H1 (cell line): Measurements from ENCODE around the gene TRPV6. TPM values are rescaled to one million over a fixed set of nuclear protein-coding genes. Genes with fewer than 3 reads are reported as not detected.

Experiments used
- CTCF ChIA-PET: fragments of 300-600 bp; sonication (Branson Sonifier 250); formaldehyde crosslinking; loops from one replicate; lab custom pipeline; 2021; ENCODE audit not compliant: partially characterized antibody; lab: Charles Lee
- POLR2A ChIA-PET: fragments of 300-600 bp; sonication (Branson Sonifier 250); formaldehyde crosslinking; loops from one replicate; lab custom pipeline; 2021; ENCODE audit warnings: inconsistent platforms; ENCODE audit not compliant: partially characterized antibody; lab: Charles Lee
- DNase-seq, 2 experiments: peaks; one replicate each; pipeline versions ENCODE4 v3.0.0 to v3.0.0-alpha.2; 2010 to 2022; ENCODE audit warnings: low spot score in 2 of 2, low read depth in 1 of 2, mixed read lengths in 1 of 2
- FAIRE-seq: peaks from 2 replicates; lab custom pipeline; 2011; peaks lifted over from hg19 to GRCh38; lab: Jason Lieb, UNC
- H2AFZ ChIP-seq: 2 replicates; pipeline ENCODE4 v1.8.1; 2012; ENCODE audit warnings: low read length, inconsistent platforms
- H2AK5ac ChIP-seq: 2 replicates; pipeline ENCODE4 v1.6.1; 2013; ENCODE audit warnings: low read depth, low read length
- H2BK120ac ChIP-seq: replicated peaks from 2 replicates; pipeline ENCODE3; 2013; ENCODE audit warnings: low read depth, low read length, inconsistent platforms
- H2BK12ac ChIP-seq: 2 replicates; pipeline ENCODE4 v1.6.1; 2013; ENCODE audit warnings: low read depth, low read length
- H2BK15ac ChIP-seq: 2 replicates; pipeline ENCODE4 v1.6.1; 2013; ENCODE audit warnings: low read length
- H2BK20ac ChIP-seq: 2 replicates; pipeline ENCODE4 v1.6.1; 2013; ENCODE audit warnings: low read length
- H2BK5ac ChIP-seq: 2 replicates; pipeline ENCODE4 v1.6.1; 2013; ENCODE audit warnings: low read depth, low read length
- H3K14ac ChIP-seq: 2 replicates; pipeline ENCODE4 v1.6.1; 2013; ENCODE audit warnings: inconsistent platforms; ENCODE audit not compliant: insufficient read length
- H3K18ac ChIP-seq: 2 replicates; pipeline ENCODE4 v1.6.1; 2013; ENCODE audit warnings: low read length; ENCODE audit errors: extremely low read depth
- H3K23ac ChIP-seq: 2 replicates; pipeline ENCODE4 v1.6.1; 2013; ENCODE audit warnings: inconsistent platforms; ENCODE audit not compliant: insufficient read length
- H3K23me2 ChIP-seq: 2 replicates; pipeline ENCODE4 v1.6.1; 2013; ENCODE audit warnings: low read depth, low read length
- H3K27ac ChIP-seq: 2 replicates; pipeline ENCODE4 v1.6.1; 2011; ENCODE audit warnings: low read depth, low read length, inconsistent platforms
- H3K27me3 ChIP-seq, 4 experiments: replicated peaks in 1 of 4; 1 replicate in 1 of 4; 2 replicates in 3 of 4; pipeline versions ENCODE4 v1.6.1 to v1.8.1; 2011 to 2013; ENCODE audit warnings: low read length in 3 of 4, mild to moderate bottlenecking in 3 of 4, inconsistent platforms in 2 of 4, mixed read lengths in 2 of 4, moderate library complexity in 1 of 4; ENCODE audit not compliant: control insufficient read depth in 3 of 4, insufficient read depth in 3 of 4; ENCODE audit errors: extremely low read depth in 1 of 4
- H3K36me3 ChIP-seq, 4 experiments: 2 replicates each; pipeline versions ENCODE4 v1.6.1 to v1.8.1; 2011 to 2013; ENCODE audit warnings: mild to moderate bottlenecking in 4 of 4, low read length in 3 of 4, moderate library complexity in 2 of 4, control low read depth in 1 of 4, inconsistent platforms in 1 of 4; ENCODE audit not compliant: insufficient read depth in 4 of 4, control insufficient read depth in 2 of 4
- H3K4ac ChIP-seq: replicated peaks from 2 replicates; pipeline ENCODE3; 2013; ENCODE audit warnings: low read length, low read depth, mixed read lengths, inconsistent platforms; ENCODE audit not compliant: insufficient read length
- H3K4me1 ChIP-seq, 4 experiments: replicated peaks in 1 of 4; 1 replicate in 1 of 4; 2 replicates in 3 of 4; pipeline versions ENCODE4 v1.6.1 to v1.8.1; 2011 to 2013; ENCODE audit warnings: low read length in 3 of 4, inconsistent platforms in 2 of 4, mixed read lengths in 1 of 4; ENCODE audit not compliant: insufficient read depth in 4 of 4, control insufficient read depth in 3 of 4
- H3K4me2 ChIP-seq, 2 experiments: 2 replicates each; pipeline versions ENCODE4 v1.6.1 to v1.8.1; 2011 to 2013; ENCODE audit warnings: low read depth in 2 of 2, low read length in 2 of 2, control low read depth in 1 of 2, inconsistent platforms in 1 of 2, mild to moderate bottlenecking in 1 of 2; ENCODE audit not compliant: insufficient read depth in 1 of 2
- H3K4me3 ChIP-seq, 4 experiments: fragments of 200-600, 300-600 bp in 1 of 4; sonication (generic), shearing (Covaris generic), sonication (Bioruptor Twin) in 1 of 4; 2 replicates each; pipeline versions ENCODE4 v1.5.1 to v1.8.1; 2011 to 2016; ENCODE audit warnings: low read length in 4 of 4, low read depth in 3 of 4, control low read depth in 2 of 4, inconsistent platforms in 2 of 4, mild to moderate bottlenecking in 2 of 4, mixed read lengths in 1 of 4, moderate library complexity in 1 of 4; ENCODE audit not compliant: insufficient read depth in 2 of 4; ENCODE audit errors: extremely low read depth in 1 of 4
- H3K56ac ChIP-seq: replicated peaks from 2 replicates; pipeline ENCODE3; 2013; ENCODE audit warnings: low read depth, mild to moderate bottlenecking, mixed read lengths, low read length, inconsistent platforms; ENCODE audit not compliant: insufficient read length
- H3K79me1 ChIP-seq: 2 replicates; pipeline ENCODE4 v1.6.1; 2013; ENCODE audit warnings: low read depth, low read length, control low read depth
- H3K79me2 ChIP-seq, 2 experiments: 2 replicates each; pipeline versions ENCODE4 v1.6.1 to v1.8.1; 2012 to 2013; ENCODE audit warnings: low read length in 2 of 2, mild to moderate bottlenecking in 2 of 2, inconsistent platforms in 1 of 2; ENCODE audit not compliant: insufficient read depth in 2 of 2, control insufficient read depth in 1 of 2
- H3K9ac ChIP-seq, 4 experiments: replicated peaks in 1 of 4; 1 replicate in 1 of 4; 2 replicates in 3 of 4; pipeline versions ENCODE4 v1.6.1 to v1.8.1; 2011 to 2013; ENCODE audit warnings: low read depth in 3 of 4, low read length in 3 of 4, control low read depth in 2 of 4, mild to moderate bottlenecking in 2 of 4, moderate library complexity in 2 of 4, inconsistent platforms in 1 of 4; ENCODE audit errors: extremely low read depth in 1 of 4
- H3K9me3 ChIP-seq, 2 experiments: 2 replicates each; pipeline versions ENCODE4 v1.6.1 to v1.8.1; 2012 to 2013; ENCODE audit warnings: mild to moderate bottlenecking in 2 of 2, moderate library complexity in 2 of 2, control low read depth in 1 of 2, inconsistent platforms in 1 of 2, low read depth in 1 of 2, low read length in 1 of 2, mixed read lengths in 1 of 2; ENCODE audit not compliant: insufficient read depth in 2 of 2
- H4K20me1 ChIP-seq, 2 experiments: replicated peaks in 1 of 2; 2 replicates each; pipeline versions ENCODE3 to v1.8.1; 2011 to 2013; ENCODE audit warnings: inconsistent platforms in 2 of 2, low read length in 2 of 2, mild to moderate bottlenecking in 1 of 2; ENCODE audit not compliant: insufficient read depth in 2 of 2, control insufficient read depth in 1 of 2
- H4K5ac ChIP-seq: 2 replicates; pipeline ENCODE4 v1.6.1; 2013; ENCODE audit warnings: low read length, low read depth, mixed read lengths, inconsistent platforms; ENCODE audit not compliant: insufficient read length
- H4K8ac ChIP-seq: 2 replicates; pipeline ENCODE4 v1.8.0; 2013; ENCODE audit warnings: mild to moderate bottlenecking, moderate library complexity, low read length, inconsistent platforms; ENCODE audit not compliant: insufficient read depth; ENCODE audit errors: extremely low read depth
- H4K91ac ChIP-seq: replicated peaks from 2 replicates; pipeline ENCODE3; 2013; ENCODE audit warnings: low read length, mixed read lengths, inconsistent platforms; ENCODE audit not compliant: insufficient read length
- GABPA ChIP-seq: IDR thresholded peaks from 2 replicates; pipeline ENCODE4 v1.6.1; 2011; ENCODE audit warnings: mild to moderate bottlenecking, low read length, moderate library complexity, borderline replicate concordance; ENCODE audit not compliant: insufficient read depth
- KDM5A ChIP-seq: fragments of 200-600 bp; IDR thresholded peaks from 2 replicates; pipeline ENCODE4 v1.7.1; 2012; ENCODE audit warnings: mild to moderate bottlenecking, low read length, inconsistent platforms, mixed read lengths
- SAP30 ChIP-seq: fragments of 300-600 bp; sonication (generic); IDR thresholded peaks from 2 replicates; pipeline ENCODE4 v1.7.1; 2012; ENCODE audit warnings: low read length, moderate library complexity, mild to moderate bottlenecking, inconsistent platforms; ENCODE audit not compliant: insufficient read depth, insufficient replicate concordance
- SP2 ChIP-seq: IDR thresholded peaks from 2 replicates; pipeline ENCODE4 v1.6.1; 2012; ENCODE audit warnings: mild to moderate bottlenecking, low read length, inconsistent platforms
- SRF ChIP-seq: IDR thresholded peaks from 2 replicates; pipeline ENCODE4 v1.6.1; 2011; ENCODE audit warnings: mild to moderate bottlenecking, low read depth, low read length, moderate library complexity
- TEAD4 ChIP-seq: IDR thresholded peaks from 2 replicates; pipeline ENCODE4 v1.6.1; 2012; ENCODE audit warnings: low read depth, low read length, inconsistent platforms, mixed read lengths
- WGBS, 2 experiments: shearing (Covaris generic) in 1 of 2; methylation state at CpG; one replicate each; pipeline versions ENCODE4 v1.1.6 to v1.1.7; 2013 to 2015; ENCODE audit warnings: low lambda C conversion rate in 2 of 2, mixed read lengths in 2 of 2, inconsistent platforms in 1 of 2, low coverage in 1 of 2, missing lambda C conversion rate in 1 of 2; ENCODE audit not compliant: insufficient replicate concordance in 2 of 2, insufficient coverage in 1 of 2, insufficient read length in 1 of 2; ENCODE audit errors: extremely low coverage in 1 of 2, missing lambda C conversion rate in 1 of 2; 5-methylcytosine and 5-hydroxymethylcytosine counted together
- polyA plus RNA-seq, 7 experiments: library from polyadenylated mRNA; depleted of rRNA in 3 of 7; stranded (reverse) in 5 of 7; unstranded in 2 of 7; fragments of >200 nt in 5 of 7; fragments of 200-250 nt in 2 of 7; gene quantifications; 1 replicate in 5 of 7; 2 replicates in 1 of 7; 4 replicates in 1 of 7; pipeline versions ENCODE4 v1.2.1 to v1.2.3, GENCODE V29; 2011 to 2013; ENCODE audit warnings: missing spikeins in 2 of 7, mixed read lengths in 2 of 7
- total RNA-seq: library from RNA; stranded (reverse); fragmentation: NEBNext Ultra II Directional; extraction: Animal tissue kit (Norgen Biotek cat#: 25700); gene quantifications from 2 replicates; pipeline ENCODE4 v1.2.1, GENCODE V29; 2021
- TF ChIP-seq, protein P1 (sequence below): IDR thresholded peaks from 2 replicates; pipeline ENCODE4 v1.6.1; 2012; ENCODE audit warnings: low read length, inconsistent platforms
- TF ChIP-seq, protein P2 (sequence below): IDR thresholded peaks from 2 replicates; pipeline ENCODE4 v1.6.1; 2011; ENCODE audit warnings: low read depth, mild to moderate bottlenecking, low read length; ENCODE audit not compliant: insufficient read depth

TRPV6 gene
- total and polyA plus RNA-seq, 2 of the 8 experiments (the other 6 are each of a cell fraction or from before 2014, with no cell fraction given) = 0.52 to 1.1 TPM

DNA sequence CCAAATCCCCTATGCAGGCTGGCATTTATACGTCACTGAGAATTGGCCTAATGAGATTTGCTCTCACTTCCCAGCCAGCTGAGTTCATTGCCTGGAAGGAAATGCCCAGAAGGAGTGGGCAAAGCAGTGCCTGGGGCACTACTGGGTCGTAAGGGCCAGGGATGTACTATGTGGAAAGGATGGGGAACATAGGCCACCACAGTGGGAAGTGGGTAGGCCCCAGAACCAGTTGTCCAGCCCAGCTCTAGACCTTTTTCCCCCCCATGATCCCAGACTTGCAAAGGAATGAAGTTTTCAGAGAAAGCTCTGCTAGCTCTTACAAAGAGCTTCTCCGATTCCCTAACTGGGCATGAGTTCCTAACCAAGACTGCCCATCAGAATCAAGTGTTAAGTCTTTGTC is 34.1 kb upstream of the TRPV6 start:
- Histone ChIP-seq H3K18ac (no peak overlapping the region), H2BK5ac (no peak overlapping the region), H3K27me3 (no peaks in the 10 kb centered on the region), H3K36me3 (no peaks in the 10 kb centered on the region), H4K8ac (no peak overlapping the region), H2BK120ac (no peak overlapping the region), H2AFZ (no peak overlapping the region), H3K56ac (no peak overlapping the region), H3K9ac (no peak overlapping the region), H3K23ac (no peak overlapping the region), H3K23me2 (no peaks in the 10 kb centered on the region), H2BK12ac (no peak overlapping the region), H2AK5ac (no peak overlapping the region), H3K4ac (no peak overlapping the region), H2BK20ac (no peak overlapping the region), H4K91ac (no peak overlapping the region), H3K14ac (no peak overlapping the region), H3K9me3 (no peaks in the 10 kb centered on the region), H2BK15ac (no peak overlapping the region), H3K4me2 (no peak overlapping the region), H3K27ac (no peak overlapping the region), H3K4me1 (no peaks in the 10 kb centered on the region), H4K20me1 (no peaks in the 10 kb centered on the region), H3K79me2 (no peaks in the 10 kb centered on the region), H3K4me3 (no peak overlapping the region), H3K79me1 (no peaks in the 10 kb centered on the region), H4K5ac (no peak overlapping the region)
- CTCF ChIA-PET = interaction anchor here (0.8 to 3.0 kb wide), 10 partner anchors 9 to 295 kb away, joined by 3 to 16 read pairs (median 4); partner anchors contain the start of genes LLCFC1 and TRPV5
- POLR2A ChIA-PET = no interaction called here
- TF ChIP-seq, protein P1, sequence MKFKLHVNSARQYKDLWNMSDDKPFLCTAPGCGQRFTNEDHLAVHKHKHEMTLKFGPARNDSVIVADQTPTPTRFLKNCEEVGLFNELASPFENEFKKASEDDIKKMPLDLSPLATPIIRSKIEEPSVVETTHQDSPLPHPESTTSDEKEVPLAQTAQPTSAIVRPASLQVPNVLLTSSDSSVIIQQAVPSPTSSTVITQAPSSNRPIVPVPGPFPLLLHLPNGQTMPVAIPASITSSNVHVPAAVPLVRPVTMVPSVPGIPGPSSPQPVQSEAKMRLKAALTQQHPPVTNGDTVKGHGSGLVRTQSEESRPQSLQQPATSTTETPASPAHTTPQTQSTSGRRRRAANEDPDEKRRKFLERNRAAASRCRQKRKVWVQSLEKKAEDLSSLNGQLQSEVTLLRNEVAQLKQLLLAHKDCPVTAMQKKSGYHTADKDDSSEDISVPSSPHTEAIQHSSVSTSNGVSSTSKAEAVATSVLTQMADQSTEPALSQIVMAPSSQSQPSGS = no peak
- TF ChIP-seq SAP30 (no peak), SRF (no peak), KDM5A (no peak), SP2 (no peak), GABPA (no peak), TEAD4 (no peak)
- TF ChIP-seq, protein P2, sequence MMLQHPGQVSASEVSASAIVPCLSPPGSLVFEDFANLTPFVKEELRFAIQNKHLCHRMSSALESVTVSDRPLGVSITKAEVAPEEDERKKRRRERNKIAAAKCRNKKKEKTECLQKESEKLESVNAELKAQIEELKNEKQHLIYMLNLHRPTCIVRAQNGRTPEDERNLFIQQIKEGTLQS = no peak
- FAIRE-seq (no peak), DNase-seq (no peak)
- WGBS, 2 experiments = 97% methylated on average over 3 of the region's 3 CpGs; no CpG with 5 or more reads in 1 of the 2 experiments
